Subcutaneous adipose tissue (tissue), 4 donors: ENCODE measurements around the gene EIF1B. TPM values are rescaled to one million over a fixed set of nuclear protein-coding genes. Genes with fewer than 3 reads are reported as not detected.

ENCODE experiments used
- CTCF ChIP-seq: fragments of 450-650 bp; IDR thresholded peaks from one replicate; pipeline ENCODE4 v1.5.1; 2016; ENCODE audit warnings: low read depth, mild to moderate bottlenecking, control low read depth, antibody characterized with exemption, moderate library complexity
- total RNA-seq, 4 donors: library from RNA; depleted of rRNA; stranded (reverse); fragments of >200 nt; gene quantifications; one replicate each; pipeline ENCODE4 v1.1.0, GENCODE V29; 2016

The EIF1B gene
- total RNA-seq, 4 donors from 2014 or later: 37.5 to 62.6 (median 41.7) TPM

- no peak for TF ChIP-seq CTCF
These were observed 24.3 kb downstream of the EIF1B start for GRCh38 chr3:40333852-40334251.

- no peak for TF ChIP-seq CTCF
These were observed 26.6 kb downstream of the EIF1B start for GRCh38 chr3:40336101-40336500.

- no peak for TF ChIP-seq CTCF
These were observed 27.1 kb downstream of the EIF1B start for GRCh38 chr3:40336511-40337135.

- no peak for TF ChIP-seq CTCF
These were observed 27.9 kb downstream of the EIF1B start for GRCh38 chr3:40337136-40338108.

- TF ChIP-seq CTCF: no peak
These were observed 30.4 kb downstream of the EIF1B start for GRCh38 chr3:40339871-40340270.

GRCh38 chr3:40340541-40341170 lies 31.1 kb downstream of the EIF1B start:
- no peak for TF ChIP-seq CTCF

GRCh38 chr3:40341671-40342070 lies 32.2 kb downstream of the EIF1B start:
- TF ChIP-seq CTCF: no peak
